ENCODE measurements around the gene MOGAT1.

- TF ChIP-seq, protein P1, sequence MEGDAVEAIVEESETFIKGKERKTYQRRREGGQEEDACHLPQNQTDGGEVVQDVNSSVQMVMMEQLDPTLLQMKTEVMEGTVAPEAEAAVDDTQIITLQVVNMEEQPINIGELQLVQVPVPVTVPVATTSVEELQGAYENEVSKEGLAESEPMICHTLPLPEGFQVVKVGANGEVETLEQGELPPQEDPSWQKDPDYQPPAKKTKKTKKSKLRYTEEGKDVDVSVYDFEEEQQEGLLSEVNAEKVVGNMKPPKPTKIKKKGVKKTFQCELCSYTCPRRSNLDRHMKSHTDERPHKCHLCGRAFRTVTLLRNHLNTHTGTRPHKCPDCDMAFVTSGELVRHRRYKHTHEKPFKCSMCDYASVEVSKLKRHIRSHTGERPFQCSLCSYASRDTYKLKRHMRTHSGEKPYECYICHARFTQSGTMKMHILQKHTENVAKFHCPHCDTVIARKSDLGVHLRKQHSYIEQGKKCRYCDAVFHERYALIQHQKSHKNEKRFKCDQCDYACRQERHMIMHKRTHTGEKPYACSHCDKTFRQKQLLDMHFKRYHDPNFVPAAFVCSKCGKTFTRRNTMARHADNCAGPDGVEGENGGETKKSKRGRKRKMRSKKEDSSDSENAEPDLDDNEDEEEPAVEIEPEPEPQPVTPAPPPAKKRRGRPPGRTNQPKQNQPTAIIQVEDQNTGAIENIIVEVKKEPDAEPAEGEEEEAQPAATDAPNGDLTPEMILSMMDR (IDR thresholded peaks at IDR 0.05): no peak
- TF ChIP-seq POLR2A (IDR thresholded peaks at IDR 0.05): no peak
These were observed 51.0 kb downstream of the MOGAT1 start for GRCh38 chr2:222722327-222722946.

All from lower leg skin (tissue), 3 donors.